Heart left ventricle (tissue), 16 donors: ENCODE measurements around the gene KRTAP12-4. TPM values are rescaled to one million over a fixed set of nuclear protein-coding genes. Genes with fewer than 3 reads are reported as not detected.
A peak's percentile ranks its signal among the peaks of the same experiment; 100 is the strongest.
"Not testable (repeated sequence)": the region's sequence is repeated elsewhere in the genome, so short reads cannot be mapped to it uniquely, and the experiment has no call there.

ENCODE experiments used
- ATAC-seq, 4 donors: fragments of 200-7000 bp; cut with Tn5 transposase; one replicate each; pipeline ENCODE4 v1.9.1; 2020 to 2022; ENCODE audit warnings: moderate library complexity in 4 of 4, mild to moderate bottlenecking in 3 of 4, moderate number of reproducible peaks in 1 of 4
- DNase-seq, 5 donors: peaks; one replicate each; pipeline ENCODE4 v3.0.0-alpha.2; 2020
- H3K27ac ChIP-seq, 12 donors: fragments of 200-600 bp; sonication (generic) in 4 of 12; one replicate each; pipeline versions ENCODE4 v1.5.0 to v1.8.0; 2016 to 2022; ENCODE audit warnings: mild to moderate bottlenecking in 2 of 12
- H3K27me3 ChIP-seq, 9 donors: fragments of 200-600 bp; sonication (generic) in 2 of 9; one replicate each; pipeline versions ENCODE4 v1.5.1 to v1.8.0; 2016 to 2022; ENCODE audit warnings: mild to moderate bottlenecking in 3 of 9
- H3K36me3 ChIP-seq, 9 donors: fragments of 200-600 bp; sonication (generic) in 2 of 9; one replicate each; pipeline versions ENCODE4 v1.5.0 to v1.8.0; 2018 to 2022; ENCODE audit warnings: mild to moderate bottlenecking in 2 of 9
- H3K4me1 ChIP-seq, 12 donors: fragments of 200-600 bp; sonication (generic) in 4 of 12; one replicate each; pipeline versions ENCODE4 v1.5.0 to v1.8.0; 2016 to 2022; ENCODE audit warnings: mild to moderate bottlenecking in 3 of 12
- H3K4me3 ChIP-seq, 12 donors: fragments of 200-600 bp; sonication (generic) in 4 of 12; one replicate each; pipeline versions ENCODE4 v1.5.0 to v1.8.0; 2017 to 2022; ENCODE audit warnings: mild to moderate bottlenecking in 9 of 12, moderate library complexity in 4 of 12
- H3K9me3 ChIP-seq, 12 donors: fragments of 200-600 bp; sonication (generic) in 4 of 12; one replicate each; pipeline versions ENCODE4 v1.5.0 to v1.8.0; 2016 to 2022; ENCODE audit warnings: mild to moderate bottlenecking in 1 of 12
- POLR2A ChIP-seq, 2 donors: fragments of 450-650 bp; IDR thresholded peaks; one replicate each; pipeline ENCODE4 v1.6.1; 2017; ENCODE audit warnings: antibody characterized with exemption in 2 of 2, mild to moderate bottlenecking in 2 of 2, moderate library complexity in 2 of 2
- WGBS, 4 donors: extraction: QIAGEN DNeasy Blood & Tissue Kit in 2 of 4; methylation state at CpG; one replicate each; pipeline versions ENCODE4 v1.1.5 to v1.1.7; 2013 to 2018; 5-methylcytosine and 5-hydroxymethylcytosine counted together
- intact Hi-C, 10 donors: fragments of 100-400 bp; cut with DNase I; formaldehyde crosslinking; loops; one replicate each; pipeline versions ENCODE4 v1.11.1 to v1.14.2; 2022
- polyA plus RNA-seq, 2 donors: library from polyadenylated mRNA; stranded (reverse); fragments of 200-250 nt; gene quantifications; one replicate each; pipeline ENCODE4 v1.2.3, GENCODE V29; 2013
- total RNA-seq, 9 donors: library from RNA; depleted of rRNA in 2 of 9; stranded (reverse); fragments of >200 nt in 2 of 9; fragmentation: NEBNext Ultra II Directional in 3 of 9; extraction: Animal tissue kit (Norgen Biotek cat#: 25700) in 3 of 9; gene quantifications; one replicate each; pipeline versions ENCODE4 v1.1.0 to v1.2.4, GENCODE V29; 2016 to 2023
- TF ChIP-seq, protein P1 (sequence below), 12 donors: fragments of 200-600 bp; sonication (generic) in 4 of 12; IDR thresholded peaks; one replicate each; pipeline versions ENCODE4 v1.5.0 to v1.8.0; 2018 to 2022; ENCODE audit warnings: antibody characterized with exemption in 12 of 12, mild to moderate bottlenecking in 5 of 12
- donor health status: ischemic (EF 13 %, LVEDD 7.1; RV severe dilation, severe dysfunction).
- donor health status: healthy with polysubstance abuse.
- donor health status: DM: no; HTN: yes; CAD: no.
- donor health status: DM: no; HTN: no; CAD: no.
- donor health status: ischemic (EF 25% LVEDD 6.9; RV normal size, moderate dysfunction).
- donor health status: ischemic (EF 25% LVEDD 5.7; RV mildly dilated, moderate dysfunction).
- donor health status: healthy.
- donor health status: DM: yes; HTN: yes; CAD: no.
- donor health status: ischemic (EF 35%, LVEDD 5.7; RV mildly dilated, moderate dysfunction).
- donor health status: nonischemic (EF 11% LVEDD 7.7; RV severe dilation, severe dysfunction).
- donor health status: DM: yes; HTN: yes; CAD: no.
- donor health status: PGD.
- donor health status: ischemic (EF 29% LVEDD 5.4; RV normal size, mild dysfunction).
- donor health status: nonischemic (EF 23%, LVEDD 6.1; RV moderate dilation, normal function).

The KRTAP12-4 gene
- total and polyA plus RNA-seq, 11 donors: not detected

DNA sequence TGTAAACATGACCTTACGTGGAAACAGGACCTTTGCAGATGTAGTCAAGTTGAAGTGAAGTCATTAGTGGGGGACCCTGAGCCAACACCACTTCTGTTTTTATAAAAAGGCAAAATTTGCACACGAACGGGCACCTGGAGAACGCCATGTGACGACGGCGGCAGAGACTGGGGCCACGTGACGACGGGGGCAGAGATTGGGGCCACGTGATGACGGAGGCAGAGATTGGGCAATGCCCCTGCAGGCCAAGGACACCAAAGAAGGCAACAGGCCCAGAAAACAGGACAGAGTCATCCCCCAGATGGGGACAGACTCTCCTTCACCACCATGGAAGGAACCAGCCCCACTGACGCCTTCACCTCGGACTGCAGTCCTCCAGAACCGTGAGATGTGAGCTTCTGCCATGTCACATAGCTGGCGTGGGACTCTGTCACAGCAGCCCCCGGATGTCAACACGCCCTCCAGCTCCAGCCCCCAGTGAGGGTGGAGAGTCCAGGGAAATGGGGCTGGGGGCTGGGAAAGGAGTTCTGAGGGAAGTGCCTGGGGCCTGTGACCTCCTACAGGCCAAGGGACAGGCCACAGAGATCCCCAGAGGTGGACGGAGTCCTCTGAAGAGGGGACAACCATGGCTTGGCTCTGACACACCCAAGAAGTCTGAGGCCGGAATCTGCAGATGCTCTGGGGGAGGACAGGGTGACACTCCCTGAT lies 4.0 kb downstream of the KRTAP12-4 start:
- H3K9me3 ChIP-seq: peaks cover 0 to 4% (median 0%) of the 10 kb centered on the region in 12 donors
- no peaks in the 10 kb centered on the region for H3K4me1 ChIP-seq
- DNase-seq (no peak), ATAC-seq (no peak)
- no peak overlapping the region for H3K4me3 ChIP-seq
- no peaks in the 10 kb centered on the region for H3K36me3 ChIP-seq
- H3K27me3 ChIP-seq: peaks cover 0 to 9% (median 0%) of the 10 kb centered on the region in 9 donors
- no peak overlapping the region for H3K27ac ChIP-seq
- intact Hi-C loops: no loop called here
- WGBS, 4 donors: 88 to 92% (median 89%) methylated on average over 19 to 20 of the region's 20 CpGs
- TF ChIP-seq, protein P1, sequence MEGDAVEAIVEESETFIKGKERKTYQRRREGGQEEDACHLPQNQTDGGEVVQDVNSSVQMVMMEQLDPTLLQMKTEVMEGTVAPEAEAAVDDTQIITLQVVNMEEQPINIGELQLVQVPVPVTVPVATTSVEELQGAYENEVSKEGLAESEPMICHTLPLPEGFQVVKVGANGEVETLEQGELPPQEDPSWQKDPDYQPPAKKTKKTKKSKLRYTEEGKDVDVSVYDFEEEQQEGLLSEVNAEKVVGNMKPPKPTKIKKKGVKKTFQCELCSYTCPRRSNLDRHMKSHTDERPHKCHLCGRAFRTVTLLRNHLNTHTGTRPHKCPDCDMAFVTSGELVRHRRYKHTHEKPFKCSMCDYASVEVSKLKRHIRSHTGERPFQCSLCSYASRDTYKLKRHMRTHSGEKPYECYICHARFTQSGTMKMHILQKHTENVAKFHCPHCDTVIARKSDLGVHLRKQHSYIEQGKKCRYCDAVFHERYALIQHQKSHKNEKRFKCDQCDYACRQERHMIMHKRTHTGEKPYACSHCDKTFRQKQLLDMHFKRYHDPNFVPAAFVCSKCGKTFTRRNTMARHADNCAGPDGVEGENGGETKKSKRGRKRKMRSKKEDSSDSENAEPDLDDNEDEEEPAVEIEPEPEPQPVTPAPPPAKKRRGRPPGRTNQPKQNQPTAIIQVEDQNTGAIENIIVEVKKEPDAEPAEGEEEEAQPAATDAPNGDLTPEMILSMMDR (IDR thresholded peaks at IDR 0.05): no peak
- TF ChIP-seq POLR2A (IDR thresholded peaks at IDR 0.05): no peak

DNA sequence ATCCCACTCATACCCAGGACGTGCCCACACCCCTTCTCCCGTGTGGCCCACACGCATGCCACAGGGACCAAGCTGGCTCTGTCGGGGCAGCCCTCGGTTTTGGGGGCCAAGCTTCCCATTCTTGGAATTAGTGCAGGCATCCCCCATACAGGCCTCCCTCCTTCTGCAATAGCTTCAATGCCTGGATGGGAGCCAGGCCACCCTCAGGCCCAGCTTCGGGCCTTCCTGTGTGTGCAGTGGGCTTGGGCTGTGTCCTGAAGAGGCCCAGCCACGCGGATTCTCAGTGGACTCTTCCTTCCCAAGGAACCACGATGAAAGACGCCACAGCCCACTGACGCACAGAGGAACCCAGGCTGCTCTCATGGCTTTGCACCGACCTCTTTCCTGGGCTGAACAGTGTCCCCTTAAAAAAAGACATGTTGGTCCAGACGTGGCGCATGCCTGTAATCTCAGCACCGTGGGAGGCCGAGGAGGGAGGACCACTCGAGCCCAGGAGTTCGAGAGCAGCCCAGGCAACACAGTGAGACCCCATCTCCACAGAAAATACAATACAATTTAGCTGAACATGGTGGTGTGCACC lies 4.8 kb downstream of the KRTAP12-4 start:
- Histone ChIP-seq H3K27me3 (peaks cover 0 to 9% (median 0%) of the 10 kb centered on the region in 9 donors), H3K36me3 (no peaks in the 10 kb centered on the region), H3K4me1 (no peaks in the 10 kb centered on the region), H3K4me3 (no peak overlapping the region), H3K9me3 (peaks cover 0 to 12% (median 5%) of the 10 kb centered on the region in 12 donors), H3K27ac (no peak overlapping the region)
- intact Hi-C loops: no loop called here
- no peak for TF ChIP-seq POLR2A (IDR thresholded peaks at IDR 0.05)
- TF ChIP-seq, protein P1 (IDR thresholded peaks at IDR 0.05): no peak
- ATAC-seq (no peak), DNase-seq (no peak)
- 80 to 93% (median 84%) methylated on average over 18 of the region's 18 CpGs for WGBS, 4 donors

DNA sequence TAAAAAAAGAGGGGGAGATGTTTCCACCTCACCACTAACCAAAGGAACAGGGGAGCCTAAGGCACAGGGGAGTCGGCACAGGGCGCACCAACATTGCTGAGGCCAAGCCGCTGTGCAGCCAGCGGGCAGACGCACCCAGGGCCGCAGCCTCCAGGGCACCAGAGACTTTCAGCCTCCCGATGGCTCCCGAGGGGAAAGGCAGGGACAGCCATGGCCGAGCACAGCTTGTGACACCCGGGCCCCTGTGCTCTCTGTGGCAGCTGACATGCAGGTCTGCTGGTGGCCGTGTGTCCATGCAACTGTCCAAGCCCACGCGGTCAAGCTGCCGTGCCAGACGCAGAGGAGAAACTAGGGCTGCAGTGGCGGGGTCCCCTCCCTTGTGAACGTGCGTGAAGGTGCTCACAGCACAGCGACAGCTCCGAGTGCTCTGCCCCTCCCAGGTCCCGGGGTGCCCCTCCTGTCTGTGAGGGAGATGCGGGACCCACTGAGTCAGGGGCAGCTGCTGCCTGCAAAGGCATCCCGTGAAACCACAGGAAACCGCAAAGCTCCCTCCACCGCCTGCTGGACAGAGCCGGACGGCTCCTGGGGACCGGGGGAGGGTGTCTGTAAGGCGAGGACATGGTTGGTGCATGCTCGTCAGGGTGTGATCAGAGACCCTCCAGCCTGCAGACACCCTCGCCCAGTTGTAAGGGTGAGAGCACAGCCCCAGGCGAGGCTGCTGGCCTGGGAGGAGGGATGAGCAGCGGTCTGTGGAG lies 5.7 kb downstream of the KRTAP12-4 start:
- ATAC-seq (no peak), DNase-seq (peak in 1 of 5 donors; percentile 46)
- intact Hi-C loops: no loop called here
- Histone ChIP-seq H3K9me3 (peaks cover 0 to 21% (median 10%) of the 10 kb centered on the region in 12 donors), H3K27ac (no peak overlapping the region), H3K4me1 (no peaks in the 10 kb centered on the region), H3K27me3 (peaks cover 0 to 9% (median 0%) of the 10 kb centered on the region in 9 donors), H3K4me3 (no peak overlapping the region), H3K36me3 (no peaks in the 10 kb centered on the region)
- 70 to 83% (median 75%) methylated on average over 26 to 33 of the region's 33 CpGs for WGBS, 4 donors
- TF ChIP-seq POLR2A (IDR thresholded peaks at IDR 0.05): no peak
- TF ChIP-seq, protein P1 (IDR thresholded peaks at IDR 0.05): no peak

DNA sequence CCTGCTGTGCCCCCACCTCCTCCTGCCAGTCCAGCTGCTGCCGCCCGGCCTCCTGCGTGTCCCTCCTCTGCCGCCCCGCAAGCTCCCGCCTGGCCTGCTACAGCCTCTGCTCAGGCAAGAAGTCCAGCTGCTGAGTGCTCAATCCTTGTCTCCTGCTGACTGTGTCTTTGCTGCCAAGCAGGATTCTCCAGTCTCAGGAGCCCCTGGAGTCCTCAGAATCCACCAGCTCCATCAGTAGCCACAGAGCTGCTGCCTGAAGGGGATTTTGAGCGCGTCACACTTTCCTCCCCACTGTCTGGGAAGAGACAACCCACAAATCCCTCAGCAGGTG lies 7.3 kb downstream of the KRTAP12-4 start:
- Histone ChIP-seq H3K4me3 (no peak overlapping the region), H3K9me3 (peaks cover 0 to 26% (median 11%) of the 10 kb centered on the region in 12 donors), H3K36me3 (no peaks in the 10 kb centered on the region), H3K27ac (no peak overlapping the region), H3K27me3 (peaks cover 0 to 9% (median 0%) of the 10 kb centered on the region in 9 donors), H3K4me1 (no peaks in the 10 kb centered on the region)
- no peak for ATAC-seq
- DNase-seq: no peak
- intact Hi-C loops: no loop called here
- TF ChIP-seq POLR2A (IDR thresholded peaks at IDR 0.05): no peak
- TF ChIP-seq, protein P1 (IDR thresholded peaks at IDR 0.05): no peak
- 54 to 72% (median 61%) methylated on average over 8 of the region's 8 CpGs for WGBS, 4 donors

DNA sequence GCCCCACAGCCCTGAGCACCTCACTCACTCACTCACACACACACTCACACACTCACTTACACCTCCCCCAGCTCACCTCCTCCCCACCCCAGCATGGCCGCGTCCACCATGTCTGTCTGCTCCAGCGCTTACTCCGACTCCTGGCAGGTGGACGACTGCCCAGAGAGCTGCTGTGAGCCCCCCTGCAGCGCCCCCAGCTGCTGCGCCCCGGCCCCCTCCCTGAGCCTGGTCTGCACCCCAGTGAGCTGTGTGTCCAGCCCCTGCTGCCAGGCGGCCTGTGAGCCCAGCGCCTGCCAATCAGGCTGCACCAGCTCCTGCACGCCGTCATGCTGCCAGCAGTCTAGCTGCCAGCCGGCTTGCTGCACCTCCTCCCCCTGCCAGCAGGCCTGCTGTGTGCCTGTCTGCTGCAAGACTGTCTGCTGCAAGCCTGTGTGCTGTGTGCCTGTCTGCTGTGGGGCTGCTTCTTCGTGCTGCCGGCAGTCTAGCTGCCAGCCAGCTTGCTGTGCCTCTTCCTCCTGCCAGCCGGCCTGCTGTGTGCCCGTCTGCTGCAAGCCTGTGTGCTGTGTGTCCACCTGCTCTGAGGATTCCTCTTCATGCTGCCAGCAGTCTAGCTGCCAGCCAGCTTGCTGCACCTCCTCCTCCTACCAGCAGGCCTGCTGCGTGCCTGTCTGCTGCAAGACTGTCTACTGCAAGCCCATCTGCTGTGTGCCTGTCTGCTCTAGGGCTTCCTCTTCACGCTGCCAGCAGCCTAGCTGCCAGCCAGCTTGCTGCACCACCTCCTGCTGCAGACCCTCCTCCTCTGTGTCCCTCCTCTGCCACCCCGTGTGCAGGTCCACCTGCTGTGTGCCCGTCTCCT lies 7.9 kb downstream of the KRTAP12-4 start, which contains the start of gene KRTAP10-11:
Gene KRTAP10-11, plus strand, starts transcription at position 49 of the 856 bp plus-strand sequence. Its CDS starts 45 bp downstream, at position 94.
- DNase-seq, ATAC-seq, H3K36me3 ChIP-seq, H3K4me3 ChIP-seq, intact Hi-C loops, H3K4me1 ChIP-seq, H3K27ac ChIP-seq, H3K27me3 ChIP-seq: not testable (repeated sequence)
- peaks cover 0 to 28% (median 11%) of the 10 kb centered on the region in 12 donors for H3K9me3 ChIP-seq
- 69 to 83% (median 74%) methylated on average over 13 to 21 of the region's 21 CpGs for WGBS, 4 donors
